Measurements from ENCODE around the gene CDKN1A.
"Not testable (repeated sequence)": the region's sequence is repeated elsewhere in the genome, so short reads cannot be mapped to it uniquely, and the experiment has no call there.

Gene CDKN1A

GRCh38 chr6:36678488-36679042 is at the start of gene CDKN1A:
Gene CDKN1A, plus strand, starts transcription at chr6:36678714. Its CDS starts 5,388 bp downstream, at chr6:36684102.
- peak; percentile 84 for DNase-seq

DNA sequence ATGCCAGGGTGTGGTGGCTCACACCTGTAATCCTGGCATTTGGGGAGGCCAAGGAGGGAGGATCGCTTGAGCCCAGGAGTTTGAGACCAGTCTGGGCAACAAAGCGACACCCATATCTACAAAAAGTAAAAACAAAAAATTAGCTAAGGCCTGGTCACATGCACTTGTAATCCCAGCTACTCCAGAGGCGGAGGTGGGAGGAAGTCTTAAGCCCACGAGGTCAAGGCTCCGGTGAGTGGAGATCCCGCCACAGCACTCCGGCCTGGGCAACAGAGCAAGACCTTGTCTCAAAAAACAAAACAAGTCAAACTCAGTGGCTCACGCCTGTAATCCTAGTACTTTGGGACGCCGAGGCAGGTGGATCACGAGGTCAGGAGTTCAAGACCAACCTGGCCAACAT is 48.7 kb upstream of the CDKN1A start:
- DNase-seq = no peak

- DNase-seq = no peak
Observed at GRCh38 chr6:36631326-36632011, 47.0 kb upstream of the CDKN1A start.

DNA sequence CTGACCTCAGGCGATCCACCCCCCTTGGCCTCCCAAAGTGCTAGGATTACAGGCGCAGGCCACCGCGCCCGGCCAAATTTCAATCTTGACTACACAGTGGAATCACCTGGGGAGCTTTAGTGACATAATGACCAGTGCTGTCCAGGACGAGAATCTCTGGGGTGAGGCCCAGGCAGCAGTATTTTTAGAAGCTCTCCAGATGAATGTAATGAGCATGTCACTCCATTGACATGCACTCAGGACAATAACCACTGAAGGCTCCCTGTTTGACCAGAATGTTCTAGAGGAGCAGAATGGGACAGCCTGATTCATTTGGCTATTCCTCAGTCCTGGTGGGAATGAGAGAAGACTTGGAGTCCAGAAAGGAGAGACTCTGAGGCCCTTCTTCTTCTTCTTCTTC is 45.1 kb upstream of the CDKN1A start:
- no peak for DNase-seq

GRCh38 chr6:36633915-36634314 is 44.6 kb upstream of the CDKN1A start:
- DNase-seq = no peak

DNA sequence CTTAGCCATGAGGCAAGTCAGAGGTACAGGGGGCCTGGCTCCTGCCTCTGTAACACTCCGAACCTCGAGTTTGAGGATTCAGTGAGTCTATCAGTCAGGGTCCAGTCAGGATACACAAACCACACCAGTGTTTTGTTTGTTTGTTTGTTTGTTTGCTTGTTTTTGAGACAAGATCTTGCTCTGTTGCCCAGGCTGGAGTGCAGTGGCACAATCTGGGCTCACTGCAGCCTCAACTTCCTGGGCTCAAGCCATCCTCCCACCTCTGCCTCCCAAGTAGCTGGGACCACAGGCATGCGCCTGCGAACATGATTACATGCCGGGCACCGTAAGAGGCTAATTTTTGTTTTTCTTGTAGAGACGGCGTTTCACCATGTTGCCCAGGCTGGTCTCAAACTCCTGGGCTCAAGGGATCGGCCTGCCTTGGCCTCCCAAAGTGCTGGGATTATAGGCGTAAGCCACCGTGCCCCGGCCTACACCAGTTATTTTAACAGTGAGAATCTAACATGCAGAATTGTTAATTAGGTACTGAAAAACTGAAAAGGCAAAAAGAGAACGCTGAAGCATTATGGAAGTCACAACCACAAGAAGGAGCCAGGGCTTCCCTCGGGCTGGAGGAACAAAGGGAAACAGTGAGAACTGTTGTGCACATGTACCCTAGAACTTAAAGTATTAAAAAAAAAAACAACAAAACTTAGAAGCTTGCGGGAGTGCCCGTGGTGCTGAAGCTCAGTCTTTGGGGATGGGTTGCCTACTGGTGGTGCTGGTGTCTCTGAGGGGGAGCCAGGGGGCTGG is 44.0 kb upstream of the CDKN1A start:
- no peak for DNase-seq

DNA sequence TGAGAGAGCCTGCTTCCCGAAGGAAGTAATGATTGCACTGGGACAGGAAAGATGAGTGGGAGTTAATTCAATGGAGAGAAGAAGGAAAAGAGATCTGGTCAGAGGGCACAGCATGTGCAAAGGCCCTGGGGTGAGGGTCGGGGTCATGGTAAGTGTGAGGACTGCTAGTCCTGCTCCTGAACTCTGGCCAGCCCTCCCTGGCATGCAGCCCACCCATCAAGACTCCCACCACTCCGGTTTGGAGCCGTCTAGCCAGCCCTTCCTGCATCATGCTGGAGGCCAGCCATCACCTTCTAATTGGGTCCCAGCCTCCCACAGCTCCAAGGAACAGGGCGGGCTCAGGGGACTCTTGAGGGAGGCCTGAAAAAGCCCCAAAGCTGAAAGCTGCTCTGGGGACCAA is 42.2 kb upstream of the CDKN1A start:
- DNase-seq = no peak

- no peak for DNase-seq
Observed at GRCh38 chr6:36636687-36637418, 41.7 kb upstream of the CDKN1A start.

GRCh38 chr6:36638579-36638978 is 39.9 kb upstream of the CDKN1A start:
- DNase-seq = no peak

DNA sequence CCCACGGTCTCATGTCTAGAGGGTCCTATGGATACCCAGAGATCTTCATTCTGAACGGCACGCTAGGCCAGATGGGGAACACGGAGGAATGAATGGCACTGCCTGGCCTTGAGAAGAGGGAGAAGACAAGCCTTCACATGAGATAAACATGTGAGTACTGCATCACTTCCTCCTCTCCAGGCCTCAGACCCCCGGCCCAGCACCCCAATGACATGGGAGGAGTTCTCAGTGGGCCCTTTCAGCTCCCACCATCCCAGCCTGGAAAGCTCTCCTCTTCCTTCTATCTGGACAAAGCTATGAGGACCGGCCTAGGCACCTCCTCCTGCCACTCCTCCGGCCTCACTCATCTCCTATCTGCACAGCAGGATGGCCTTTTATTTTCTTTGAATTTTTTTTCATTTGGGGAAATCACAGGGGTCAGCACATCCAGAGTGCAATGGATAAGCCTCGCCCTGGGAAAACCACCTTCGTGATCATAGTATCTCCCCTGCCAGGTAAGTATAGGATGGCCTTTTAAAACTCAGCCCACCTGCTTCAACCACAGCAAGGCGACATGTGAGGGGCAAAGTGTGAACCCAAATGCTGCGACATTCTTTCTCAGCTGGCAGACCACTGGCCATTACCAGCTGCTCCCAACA is 39.2 kb upstream of the CDKN1A start:
- no peak for DNase-seq

- DNase-seq = no peak
Observed at GRCh38 chr6:36641543-36641942, 37.0 kb upstream of the CDKN1A start.

DNA sequence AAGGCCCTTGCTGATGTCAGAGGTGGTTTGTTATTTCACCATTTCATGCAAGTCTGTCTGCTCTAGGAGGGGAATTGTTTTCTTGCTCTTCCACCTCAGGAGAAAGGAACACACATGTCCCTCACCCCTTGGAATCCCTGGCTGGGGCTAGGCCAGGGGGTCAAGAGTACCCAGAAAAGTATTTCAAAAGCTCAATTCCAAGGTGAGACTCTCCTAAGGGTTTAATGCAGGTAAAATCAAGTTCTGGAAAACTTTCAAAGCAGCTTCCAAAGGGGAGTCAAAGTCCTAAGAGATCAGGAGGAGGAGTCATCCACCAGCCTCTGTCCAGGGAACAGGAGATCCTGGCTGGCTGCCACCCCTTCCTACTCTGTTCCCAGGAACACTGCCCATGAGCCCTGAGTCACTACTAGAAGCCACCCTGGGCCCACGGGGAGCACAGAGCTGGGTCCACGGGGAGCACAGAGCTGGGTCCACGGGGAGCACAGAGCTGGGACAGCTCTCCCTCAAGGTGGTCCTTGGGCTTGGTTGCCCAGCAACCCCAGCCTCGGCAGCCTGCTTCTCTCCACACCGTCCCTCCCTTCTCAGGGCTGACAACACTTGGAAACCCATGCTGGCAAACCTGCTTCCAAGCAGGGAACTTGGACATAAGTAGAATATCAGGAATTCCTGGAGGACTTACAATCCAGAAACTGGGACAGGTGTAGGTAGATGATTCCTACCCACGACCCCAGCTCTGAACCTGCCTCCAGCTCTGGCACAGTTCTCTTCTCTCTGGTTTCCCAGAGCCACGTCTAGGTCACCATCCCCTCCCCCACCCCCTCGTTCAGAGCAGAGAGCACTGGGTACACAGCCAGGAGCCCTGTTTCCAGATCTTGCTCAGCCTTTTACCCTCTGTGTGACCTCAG is 35.3 kb upstream of the CDKN1A start:
- no peak for DNase-seq

- no peak for DNase-seq
Observed at GRCh38 chr6:36643977-36644376, 34.5 kb upstream of the CDKN1A start.

DNA sequence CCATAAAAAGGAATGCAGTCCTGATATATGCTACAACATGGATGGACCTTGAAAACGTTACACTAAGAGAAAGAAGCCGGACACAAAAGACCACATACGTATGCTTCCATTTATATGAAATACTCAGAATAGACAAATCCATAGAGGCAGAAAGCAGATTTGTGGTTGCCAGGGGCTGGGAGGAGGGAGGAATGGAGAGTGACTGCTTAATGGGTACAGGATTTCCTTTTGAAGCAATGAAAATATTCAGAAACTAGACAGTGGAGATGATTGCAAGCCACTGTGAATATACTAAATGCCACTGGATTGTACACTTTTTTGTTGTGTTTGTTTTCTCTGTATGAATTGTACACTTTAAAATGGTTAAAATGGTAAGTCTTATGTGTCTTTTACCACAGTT is 29.4 kb upstream of the CDKN1A start:
- no peak for DNase-seq

- no peak for DNase-seq
Observed at GRCh38 chr6:36649701-36650484, 28.6 kb upstream of the CDKN1A start.

GRCh38 chr6:36650848-36651478 is 27.6 kb upstream of the CDKN1A start:
- no peak for DNase-seq

DNA sequence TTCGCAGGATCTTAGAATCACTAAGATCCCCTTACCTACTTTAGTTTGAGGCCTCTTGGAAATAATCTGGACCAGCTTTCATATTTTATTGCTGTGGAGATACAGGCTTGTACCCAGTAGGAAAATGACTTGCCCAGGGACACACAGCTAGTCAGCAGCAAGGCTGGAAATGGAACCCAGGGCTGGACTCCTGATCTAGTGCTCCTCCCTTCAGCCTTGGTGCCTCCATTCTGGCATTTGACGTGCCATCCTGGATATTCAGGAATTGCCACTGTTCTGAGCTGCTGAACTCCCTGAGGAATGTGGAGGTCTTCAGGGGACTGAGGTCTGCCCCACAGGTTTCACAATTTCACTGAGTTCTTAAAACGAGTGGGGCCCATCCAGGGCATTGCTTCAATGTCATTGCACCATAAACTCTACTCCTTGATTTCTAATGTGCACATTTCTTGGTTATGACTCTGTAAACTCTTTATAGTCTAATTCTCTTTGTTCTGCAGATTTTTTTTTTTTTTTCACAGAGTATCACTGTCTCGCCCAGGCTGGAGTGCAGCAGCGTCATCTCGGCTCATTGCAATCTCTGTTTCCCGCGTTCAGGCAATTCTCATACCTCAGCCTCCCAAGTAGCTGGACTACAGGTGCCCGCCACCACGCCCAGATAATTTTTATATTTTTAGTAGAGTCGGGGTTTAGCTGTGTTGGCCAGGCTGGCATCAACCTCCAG is 26.7 kb upstream of the CDKN1A start:
- no peak for DNase-seq

DNA sequence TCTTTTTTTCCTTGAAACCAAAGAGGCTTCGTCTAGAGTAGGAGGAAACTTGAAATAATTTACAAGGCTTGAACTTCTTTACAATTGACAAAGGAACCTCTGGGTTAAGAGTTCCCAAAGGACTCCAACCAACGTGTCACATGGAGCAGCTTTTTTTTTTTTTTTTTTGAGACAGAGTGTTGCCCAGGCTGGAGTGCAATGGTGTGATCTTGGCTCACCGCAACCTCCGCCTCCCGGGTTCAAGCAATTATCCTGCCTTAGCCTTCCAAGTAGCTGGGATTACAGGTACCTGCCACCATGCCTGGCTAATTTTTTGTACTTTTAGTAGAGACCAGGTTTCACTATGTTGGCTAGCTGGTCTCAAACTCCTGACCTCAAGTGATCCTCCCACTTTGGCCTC is 24.0 kb upstream of the CDKN1A start:
- DNase-seq = not testable (repeated sequence)

- DNase-seq = no peak
Observed at GRCh38 chr6:36655085-36655724, 23.3 kb upstream of the CDKN1A start.

All from NCI-H2171 (cell line).